GM23338 (cell line): ENCODE measurements around the gene RABGAP1L. TPM values are rescaled to one million over a fixed set of nuclear protein-coding genes. Genes with fewer than 3 reads are reported as not detected.
A peak's percentile ranks its signal among the peaks of the same experiment; 100 is the strongest.

ENCODE experiments used
- ATAC-seq: fragments of 200-7000 bp; cut with Tn5 transposase; 3 replicates; pipeline ENCODE4 v1.9.1; 2020
- DNase-seq: peaks from one replicate; pipeline ENCODE4 v3.0.0-alpha.2; 2015; ENCODE audit warnings: low spot score
- H2AFZ ChIP-seq: fragments of 200-600 bp; sonication (generic); 2 replicates; pipeline ENCODE4 v1.8.0; 2016; ENCODE audit warnings: antibody characterized with exemption, mild to moderate bottlenecking, moderate library complexity
- H3F3A ChIP-seq: fragments of 200-600 bp; sonication (generic); replicated peaks from 2 replicates; pipeline ENCODE4 v1.8.0; 2017; ENCODE audit warnings: antibody characterized with exemption, mixed run types, low read depth
- H3K27ac ChIP-seq: fragments of 200-600 bp; sonication (generic); 2 replicates; pipeline ENCODE4 v1.6.1; 2016; ENCODE audit warnings: low read depth
- H3K27me3 ChIP-seq: fragments of 200-600 bp; sonication (generic); 2 replicates; pipeline ENCODE4 v1.8.0; 2016; ENCODE audit warnings: mild to moderate bottlenecking, mixed run types, moderate library complexity; ENCODE audit not compliant: insufficient read depth
- H3K36me3 ChIP-seq: fragments of 200-600 bp; sonication (generic); 2 replicates; pipeline ENCODE4 v1.8.0; 2016; ENCODE audit warnings: mild to moderate bottlenecking; ENCODE audit not compliant: insufficient read depth
- H3K4me1 ChIP-seq: fragments of 200-600 bp; sonication (generic); 2 replicates; pipeline ENCODE4 v1.8.0; 2016; ENCODE audit warnings: mild to moderate bottlenecking, moderate library complexity; ENCODE audit not compliant: insufficient read depth
- H3K4me2 ChIP-seq: fragments of 200-600 bp; sonication (generic); 2 replicates; pipeline ENCODE4 v1.7.1; 2017; ENCODE audit warnings: mixed run types
- H3K4me3 ChIP-seq: fragments of 200-600 bp; sonication (generic); 2 replicates; pipeline ENCODE4 v1.6.1; 2016; ENCODE audit warnings: mixed run types
- H3K79me2 ChIP-seq: fragments of 200-600 bp; sonication (generic); replicated peaks from 2 replicates; pipeline ENCODE4 v1.8.0; 2017; ENCODE audit warnings: mild to moderate bottlenecking; ENCODE audit not compliant: insufficient read depth
- H3K9me2 ChIP-seq: fragments of 200-600 bp; sonication (generic); 2 replicates; pipeline ENCODE4 v1.8.0; 2017; ENCODE audit not compliant: insufficient read depth
- H4K20me1 ChIP-seq: fragments of 200-600 bp; sonication (generic); replicated peaks from 2 replicates; pipeline ENCODE4 v1.8.0; 2017; ENCODE audit warnings: mild to moderate bottlenecking; ENCODE audit not compliant: insufficient read depth
- H3K27ac Mint-ChIP-seq: 2 replicates; pipeline ENCODE4 v1.8.0; 2020; ENCODE audit warnings: inconsistent platforms, mild to moderate bottlenecking, moderate library complexity, mixed read lengths
- H3K27me3 Mint-ChIP-seq: 3 replicates; pipeline ENCODE4 v1.8.0; 2022; ENCODE audit warnings: low read depth, mild to moderate bottlenecking, moderate library complexity, mixed read lengths, inconsistent platforms; ENCODE audit not compliant: insufficient read depth, poor library complexity
- H3K36me3 Mint-ChIP-seq: 3 replicates; pipeline ENCODE4 v1.8.0; 2021; ENCODE audit warnings: low read depth, mild to moderate bottlenecking, inconsistent platforms, moderate library complexity, mixed read lengths
- H3K4me1 Mint-ChIP-seq: 3 replicates; pipeline ENCODE4 v1.8.0; 2020; ENCODE audit warnings: mild to moderate bottlenecking, inconsistent platforms, mixed read lengths
- H3K4me3 Mint-ChIP-seq: 3 replicates; pipeline ENCODE4 v1.8.0; 2021; ENCODE audit warnings: moderate library complexity, mild to moderate bottlenecking, inconsistent platforms, mixed read lengths
- H3K9me3 Mint-ChIP-seq: 3 replicates; pipeline ENCODE4 v1.8.0; 2020; ENCODE audit warnings: moderate library complexity, mild to moderate bottlenecking, inconsistent platforms, mixed read lengths
- ZNF331 ChIP-seq: fragments of 250-450 bp; sonication (Bioruptor Pico); IDR thresholded peaks from 2 replicates; pipeline ENCODE4 v1.5.0; 2020; ENCODE audit warnings: low read depth, mild to moderate bottlenecking, moderate library complexity
- ZNF462 ChIP-seq: fragments of 250-450 bp; sonication (Bioruptor Pico); IDR thresholded peaks from 2 replicates; pipeline ENCODE4 v1.5.0; 2020; ENCODE audit warnings: mild to moderate bottlenecking, moderate library complexity
- polyA plus RNA-seq: library from polyadenylated mRNA; unstranded; fragments of >200 nt; fragmentation: Nextera tagmentation; extraction: Ambion mirVana; gene quantifications from 2 replicates; pipeline ENCODE4 v1.2.1, GENCODE V29; 2016
- total RNA-seq: library from RNA; depleted of rRNA; stranded (reverse); fragments of >200 nt; shearing (Covaris generic); gene quantifications from 2 replicates; pipeline ENCODE4 v1.2.3, GENCODE V29; 2014

Gene RABGAP1L
- total and polyA plus RNA-seq, 2 experiments from 2014 or later = 83.2 to 136 TPM

DNA sequence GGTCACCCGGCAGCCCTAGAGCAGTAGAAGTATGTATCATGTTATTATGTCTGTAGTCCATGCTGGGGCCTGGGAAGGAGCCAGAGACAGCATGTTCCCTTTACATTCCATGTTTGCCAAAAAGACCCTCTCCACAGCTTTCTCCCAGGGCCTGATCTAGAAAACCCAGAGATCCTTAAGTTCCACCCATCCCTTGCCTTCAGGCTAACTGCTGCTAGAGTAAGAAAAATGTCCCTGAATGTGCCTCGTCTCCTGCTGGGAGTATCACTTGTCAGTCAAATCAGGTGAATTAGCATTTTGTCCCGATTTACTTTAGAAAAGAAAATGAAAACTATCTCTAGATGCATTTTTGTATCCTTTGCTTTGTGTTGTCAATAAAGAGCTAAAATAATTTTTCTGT is 877.2 kb downstream of the RABGAP1L start:
- ATAC-seq = peak; percentile 55

More for the DNA sequence above, 877.2 kb downstream of the RABGAP1L start:
- Histone ChIP-seq H3K36me3 (no peaks in the 10 kb centered on the region), H3F3A (no peaks in the 10 kb centered on the region), H2AFZ (peak overlapping the region; percentile 94; the same call in 1 of the 2 replicates), H3K4me1 (peaks cover 17% of the 10 kb centered on the region), H3K27ac (no peak overlapping the region), H4K20me1 (no peaks in the 10 kb centered on the region), H3K79me2 (no peaks in the 10 kb centered on the region), H3K27me3 (no peaks in the 10 kb centered on the region), H3K9me2 (no peaks in the 10 kb centered on the region), H3K4me2 (peak overlapping the region; percentile 50; the same call in 1 of the 2 replicates), H3K4me3 (no peak overlapping the region)
- no peaks in the 10 kb centered on the region for H3K36me3 Mint-ChIP-seq
- H3K27me3 Mint-ChIP-seq = peaks cover 1% of the 10 kb centered on the region
- no peak overlapping the region for H3K27ac Mint-ChIP-seq
- TF ChIP-seq ZNF462 (CRISPR knock-in tag) (peak; percentile 21; the same call in 1 of the 2 replicates), ZNF331 (CRISPR knock-in tag) (no peak)
- DNase-seq = peak; percentile 7
- H3K4me1 Mint-ChIP-seq = peaks cover 23% of the 10 kb centered on the region
- peak overlapping the region; percentile 15; the same call in 2 of the 3 replicates for H3K4me3 Mint-ChIP-seq
- H3K9me3 Mint-ChIP-seq = no peaks in the 10 kb centered on the region
